Renal pelvis (tissue), 4 donors: ENCODE data around the gene TTC32. TPM values are rescaled to one million over a fixed set of nuclear protein-coding genes. Genes with fewer than 3 reads are reported as not detected.
"Not testable (repeated sequence)": the region's sequence is repeated elsewhere in the genome, so short reads cannot be mapped to it uniquely, and the experiment has no call there.

Experiments
- DNase-seq: peaks from one replicate; pipeline ENCODE4 v3.0.0-alpha.2; 2013
- polyA plus RNA-seq, 3 donors: library from polyadenylated mRNA; unstranded; fragments of 120-200 nt; gene quantifications; one replicate each; pipeline ENCODE4 v1.2.1, GENCODE V29; 2013; ENCODE audit not compliant: insufficient read length in 3 of 3

The TTC32 gene
- polyA plus RNA-seq, 3 donors: 29.7 to 35.3 (median 34.0) TPM

- no peak for DNase-seq
Measured at GRCh38 chr2:19911808-19912509, 10.2 kb upstream of the TTC32 start.

GRCh38 chr2:19902216-19902740 is 495 bp upstream of the TTC32 start:
- no peak for DNase-seq

GRCh38 chr2:19900931-19901441 is 797 bp downstream of the TTC32 start:
- no peak for DNase-seq

GRCh38 chr2:19899985-19900930 is 1.5 kb downstream of the TTC32 start:
- DNase-seq: peak; percentile 20

GRCh38 chr2:19898592-19899329 is 3.0 kb downstream of the TTC32 start:
- DNase-seq: no peak

- DNase-seq: no peak
Measured at GRCh38 chr2:19897623-19898245, 4.0 kb downstream of the TTC32 start.

- DNase-seq: no peak
Measured at GRCh38 chr2:19895535-19895934, 6.2 kb downstream of the TTC32 start.

GRCh38 chr2:19894134-19894792 is 7.5 kb downstream of the TTC32 start:
- no peak for DNase-seq

- DNase-seq: no peak
Measured at GRCh38 chr2:19893520-19894133, 8.2 kb downstream of the TTC32 start.

GRCh38 chr2:19891971-19892370 is 9.8 kb downstream of the TTC32 start:
- not testable (repeated sequence) for DNase-seq

- DNase-seq: no peak
Measured at GRCh38 chr2:19890104-19890503, 11.7 kb downstream of the TTC32 start.

- no peak for DNase-seq
Measured at GRCh38 chr2:19888831-19889230, 13.0 kb downstream of the TTC32 start.

GRCh38 chr2:19887510-19887909 is 14.3 kb downstream of the TTC32 start:
- no peak for DNase-seq

GRCh38 chr2:19886261-19886660 is 15.5 kb downstream of the TTC32 start:
- no peak for DNase-seq

- no peak for DNase-seq
Measured at GRCh38 chr2:19885791-19886190, 16.0 kb downstream of the TTC32 start.

- DNase-seq: no peak
Measured at GRCh38 chr2:19883971-19884720, 17.6 kb downstream of the TTC32 start.

- no peak for DNase-seq
Measured at GRCh38 chr2:19883486-19883885, 18.3 kb downstream of the TTC32 start.

GRCh38 chr2:19882286-19882685 is 19.5 kb downstream of the TTC32 start:
- no peak for DNase-seq

- DNase-seq: no peak
Measured at GRCh38 chr2:19881908-19882265, 19.9 kb downstream of the TTC32 start.
